Measurements from ENCODE around the gene MCTP1.

- TF ChIP-seq, protein P1, sequence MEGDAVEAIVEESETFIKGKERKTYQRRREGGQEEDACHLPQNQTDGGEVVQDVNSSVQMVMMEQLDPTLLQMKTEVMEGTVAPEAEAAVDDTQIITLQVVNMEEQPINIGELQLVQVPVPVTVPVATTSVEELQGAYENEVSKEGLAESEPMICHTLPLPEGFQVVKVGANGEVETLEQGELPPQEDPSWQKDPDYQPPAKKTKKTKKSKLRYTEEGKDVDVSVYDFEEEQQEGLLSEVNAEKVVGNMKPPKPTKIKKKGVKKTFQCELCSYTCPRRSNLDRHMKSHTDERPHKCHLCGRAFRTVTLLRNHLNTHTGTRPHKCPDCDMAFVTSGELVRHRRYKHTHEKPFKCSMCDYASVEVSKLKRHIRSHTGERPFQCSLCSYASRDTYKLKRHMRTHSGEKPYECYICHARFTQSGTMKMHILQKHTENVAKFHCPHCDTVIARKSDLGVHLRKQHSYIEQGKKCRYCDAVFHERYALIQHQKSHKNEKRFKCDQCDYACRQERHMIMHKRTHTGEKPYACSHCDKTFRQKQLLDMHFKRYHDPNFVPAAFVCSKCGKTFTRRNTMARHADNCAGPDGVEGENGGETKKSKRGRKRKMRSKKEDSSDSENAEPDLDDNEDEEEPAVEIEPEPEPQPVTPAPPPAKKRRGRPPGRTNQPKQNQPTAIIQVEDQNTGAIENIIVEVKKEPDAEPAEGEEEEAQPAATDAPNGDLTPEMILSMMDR (IDR thresholded peaks at IDR 0.05; ENCODE audit: insufficient read depth, low read length) = no peak
- TF ChIP-seq POLR2AphosphoS5 (IDR thresholded peaks at IDR 0.05; ENCODE audit: low read depth) = no peak
Observed at GRCh38 chr5:94903726-94904125, 381.2 kb downstream of the MCTP1 start.
